ENCODE results near the gene KATNIP. TPM values are rescaled to one million over a fixed set of nuclear protein-coding genes. Genes with fewer than 3 reads are reported as not detected.
"Not testable (repeated sequence)": the region's sequence is repeated elsewhere in the genome, so short reads cannot be mapped to it uniquely, and the experiment has no call there.

Gene KATNIP
- total RNA-seq, 1 donor from 2014 or later = 27.5 TPM

DNA sequence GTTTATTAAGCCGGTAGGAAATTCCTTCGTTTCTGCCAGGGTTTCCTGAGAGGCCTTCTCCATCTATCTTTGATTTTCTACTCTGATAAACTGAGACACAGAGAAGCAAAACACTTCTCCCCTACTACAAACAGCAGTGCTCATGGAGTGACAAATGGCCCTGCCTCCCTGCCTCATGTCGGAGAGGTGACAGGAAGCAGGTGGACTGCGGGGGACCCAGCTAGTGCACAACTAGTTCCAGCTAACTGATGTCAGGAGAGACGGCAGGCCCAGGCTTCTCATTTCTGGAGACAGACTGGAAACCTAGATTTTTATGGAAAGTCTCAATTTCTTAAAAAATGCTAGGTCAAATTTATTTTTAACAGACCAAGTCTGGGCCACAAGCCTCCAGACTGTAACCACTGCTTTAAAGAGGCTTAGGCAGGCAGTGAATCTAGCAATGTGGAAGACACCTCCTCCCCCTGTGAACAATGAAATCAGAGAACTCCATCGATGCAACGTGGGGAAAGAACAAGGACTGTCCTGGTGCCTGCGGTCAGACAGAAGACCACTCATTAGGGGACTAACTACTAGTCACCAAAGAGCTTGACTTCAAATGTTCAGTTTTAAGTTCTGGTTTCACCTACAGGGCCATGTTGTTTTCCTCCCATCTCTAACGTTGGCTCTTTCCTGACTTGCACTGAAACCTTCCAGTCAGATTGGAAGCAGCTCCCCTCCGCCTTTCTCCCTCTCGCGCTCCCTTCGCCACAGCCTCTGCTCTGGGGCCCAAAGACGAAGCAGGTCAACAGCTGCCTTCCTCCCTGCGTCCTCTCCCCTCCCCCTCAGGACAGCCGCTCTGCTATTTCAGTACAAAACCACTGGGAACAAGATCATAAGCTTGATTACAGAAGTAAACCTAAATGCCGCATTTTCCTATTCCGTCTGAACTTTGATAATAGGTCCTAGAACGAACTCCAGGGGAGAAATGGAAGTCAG lies 17.8 kb upstream of the KATNIP start:
- DNase-seq (ENCODE audit: extremely low read depth, low read depth, low spot score) = no peak

GRCh38 chr16:27534256-27534655 lies 15.7 kb upstream of the KATNIP start:
- DNase-seq (ENCODE audit: extremely low read depth, low read depth, low spot score) = no peak

- no peak for DNase-seq (ENCODE audit: extremely low read depth, low read depth, low spot score)
Measured at GRCh38 chr16:27538528-27538927, 11.4 kb upstream of the KATNIP start.

DNA sequence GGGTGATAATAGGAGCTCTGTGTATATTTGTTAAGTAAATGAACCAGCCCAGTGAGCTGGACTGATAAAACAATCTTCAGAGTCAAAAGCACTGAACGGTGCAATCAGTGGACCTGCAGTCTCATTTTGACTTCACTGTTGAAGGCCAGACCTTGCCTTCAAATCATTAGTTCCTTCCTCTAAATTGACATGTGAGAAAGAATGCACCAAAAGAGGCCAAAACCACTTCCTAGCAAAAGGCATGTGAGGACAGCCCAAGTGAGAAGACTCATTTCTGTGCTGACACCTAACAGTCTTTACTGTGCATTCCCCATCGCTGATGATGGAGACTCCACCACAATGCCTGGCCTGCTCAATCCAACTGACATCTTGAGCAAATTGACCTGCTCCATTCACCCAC lies 10.8 kb upstream of the KATNIP start:
- DNase-seq (ENCODE audit: extremely low read depth, low read depth, low spot score) = no peak

DNA sequence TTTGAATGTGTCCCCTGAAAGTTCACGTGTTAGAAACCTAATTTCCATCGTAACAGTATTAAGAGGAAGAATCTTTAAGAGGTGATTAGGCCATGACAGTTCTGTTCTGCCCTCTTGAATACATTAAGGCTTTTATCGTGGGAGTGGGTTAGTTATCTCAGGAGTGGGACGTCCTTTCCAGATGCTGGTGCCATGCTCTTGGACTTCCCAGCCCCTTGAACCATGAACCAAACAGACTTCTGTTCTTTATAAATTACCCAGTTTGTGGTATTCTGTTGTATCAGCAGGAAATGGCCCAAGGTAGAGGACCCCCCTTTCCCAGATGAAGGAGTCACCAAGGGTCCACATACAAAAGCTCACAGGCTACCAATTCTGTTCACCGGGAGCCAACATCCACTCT lies 10.3 kb upstream of the KATNIP start:
- no peak for DNase-seq (ENCODE audit: extremely low read depth, low read depth, low spot score)

GRCh38 chr16:27543801-27544200 lies 6.1 kb upstream of the KATNIP start:
- no peak for DNase-seq (ENCODE audit: extremely low read depth, low read depth, low spot score)

GRCh38 chr16:27544671-27545070 lies 5.3 kb upstream of the KATNIP start:
- no peak for DNase-seq (ENCODE audit: extremely low read depth, low read depth, low spot score)

DNA sequence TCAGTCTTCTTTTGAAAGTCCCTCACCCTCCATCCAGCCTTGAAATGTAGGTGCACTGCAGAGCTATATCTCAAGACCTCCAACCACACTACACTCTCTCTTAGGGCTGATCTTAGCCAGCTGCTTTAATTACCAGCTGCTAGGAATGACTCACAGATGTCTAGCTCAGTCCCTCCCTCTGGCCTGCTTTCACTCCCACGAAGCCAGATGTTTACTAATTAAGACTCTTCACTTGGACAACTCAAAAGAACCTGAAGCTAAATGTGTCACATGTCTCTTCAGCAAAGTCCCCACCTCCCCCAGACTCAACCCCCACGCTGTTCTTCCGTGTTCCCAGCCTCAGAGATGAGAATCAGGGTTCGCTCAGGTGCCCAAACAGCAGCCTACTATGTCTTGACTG lies 2.8 kb upstream of the KATNIP start:
- no peak for DNase-seq (ENCODE audit: extremely low read depth, low read depth, low spot score)

- no peak for DNase-seq (ENCODE audit: extremely low read depth, low read depth, low spot score)
Measured at GRCh38 chr16:27547851-27548250, 2.1 kb upstream of the KATNIP start.

- DNase-seq (ENCODE audit: extremely low read depth, low read depth, low spot score) = no peak
Measured at GRCh38 chr16:27549464-27549745, 539 bp upstream of the KATNIP start.

DNA sequence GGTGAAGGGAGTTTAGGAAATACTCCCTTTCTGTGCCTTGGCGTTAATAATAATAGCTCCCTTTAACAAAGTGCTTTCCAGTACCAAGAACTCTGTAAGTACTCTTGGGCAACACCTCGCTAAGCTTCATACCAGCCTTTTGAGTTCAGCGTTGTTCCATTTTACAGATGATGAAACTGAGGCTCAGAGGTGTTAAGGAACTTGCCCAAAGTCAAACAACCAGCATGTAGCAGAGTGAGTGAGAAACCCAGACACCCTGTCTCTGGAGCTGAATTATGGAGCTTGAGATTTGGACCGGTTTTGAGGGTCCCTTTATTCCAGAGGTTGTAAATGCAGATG lies 607 bp downstream of the KATNIP start:
- no peak for DNase-seq (ENCODE audit: extremely low read depth, low read depth, low spot score)

DNA sequence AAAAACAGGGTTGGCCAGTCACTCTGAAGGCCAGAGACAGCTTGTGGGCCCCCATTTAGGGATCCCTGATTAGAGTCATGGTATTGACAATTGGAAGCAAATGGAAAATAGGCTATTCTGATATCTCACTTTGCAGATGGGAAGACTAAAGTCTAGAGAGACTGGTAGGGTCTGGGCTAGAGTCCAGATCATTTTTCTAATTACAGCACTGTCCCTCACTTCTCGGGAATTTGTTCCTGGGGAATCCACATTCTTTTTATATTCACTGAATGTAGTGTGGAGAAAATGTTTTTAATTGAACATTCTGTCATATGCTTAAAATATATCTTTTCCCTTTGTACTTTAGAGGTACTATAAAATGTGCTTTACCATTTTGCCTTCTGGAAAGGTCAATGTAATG lies 1.1 kb downstream of the KATNIP start:
- no peak for DNase-seq (ENCODE audit: extremely low read depth, low read depth, low spot score)

DNA sequence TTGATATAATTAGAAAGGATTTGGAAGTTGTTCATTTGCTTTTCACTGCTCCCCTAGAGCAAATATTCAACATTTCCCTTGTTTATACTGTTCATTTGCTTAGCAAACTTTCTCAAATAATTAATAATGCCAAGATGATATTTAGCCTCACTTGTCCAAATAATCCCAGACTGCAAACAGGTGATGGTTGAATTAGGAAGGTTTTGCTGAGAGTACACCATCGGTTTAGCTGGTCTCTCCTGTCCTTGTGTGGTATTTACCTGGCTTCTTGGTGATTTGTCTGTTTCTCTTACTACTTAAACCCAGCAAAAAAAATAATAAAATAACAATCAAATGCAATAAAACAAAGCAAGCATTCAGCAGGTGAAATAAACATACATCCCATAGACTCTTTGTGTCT lies 6.5 kb downstream of the KATNIP start:
- no peak for DNase-seq (ENCODE audit: extremely low read depth, low read depth, low spot score)

DNA sequence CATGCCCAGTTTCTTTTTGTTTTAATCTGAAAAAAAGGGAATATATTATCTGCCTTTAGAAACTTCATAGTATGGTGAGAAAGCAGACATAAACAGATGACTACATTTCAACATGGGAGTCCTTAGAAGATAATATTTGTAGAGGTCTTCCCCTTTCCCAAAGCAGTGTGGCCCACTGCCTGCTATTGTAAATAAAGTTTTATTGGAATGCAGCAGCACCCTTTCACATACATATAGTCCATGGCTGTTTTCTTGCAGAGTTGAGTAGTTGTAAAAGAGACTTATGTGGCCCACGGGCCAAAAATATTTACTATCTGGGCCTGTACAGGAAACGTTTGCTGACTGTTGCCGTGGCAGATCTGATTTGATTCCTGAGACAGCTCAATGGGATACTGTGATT lies 8.5 kb downstream of the KATNIP start:
- no peak for DNase-seq (ENCODE audit: extremely low read depth, low read depth, low spot score)

GRCh38 chr16:27558932-27559331 lies 9.0 kb downstream of the KATNIP start:
- no peak for DNase-seq (ENCODE audit: extremely low read depth, low read depth, low spot score)

- no peak for DNase-seq (ENCODE audit: extremely low read depth, low read depth, low spot score)
Measured at GRCh38 chr16:27561216-27561615, 11.3 kb downstream of the KATNIP start.

DNA sequence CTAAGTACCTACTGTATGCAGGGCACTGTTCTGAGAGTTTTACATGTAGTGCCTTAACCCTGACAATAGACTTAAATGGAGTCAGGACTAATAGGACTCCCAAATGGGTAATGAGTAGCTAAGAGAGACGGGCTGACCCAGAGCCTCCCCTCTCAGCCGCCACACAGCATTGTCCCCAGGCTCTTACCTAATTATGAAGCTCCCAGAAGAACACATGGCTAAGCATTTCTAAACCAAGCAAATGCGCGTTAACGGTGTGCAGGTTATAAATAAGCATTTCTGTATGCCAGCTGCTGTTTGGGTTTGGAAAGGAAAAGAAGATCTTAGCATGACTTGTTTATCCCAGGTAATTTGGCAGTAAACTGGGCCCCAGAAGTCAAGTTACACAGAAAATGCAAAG lies 14.3 kb downstream of the KATNIP start:
- DNase-seq (ENCODE audit: extremely low read depth, low read depth, low spot score) = no peak

- DNase-seq (ENCODE audit: extremely low read depth, low read depth, low spot score) = no peak
Measured at GRCh38 chr16:27566417-27566816, 16.5 kb downstream of the KATNIP start.

- DNase-seq (ENCODE audit: extremely low read depth, low read depth, low spot score) = no peak
Measured at GRCh38 chr16:27568077-27568476, 18.1 kb downstream of the KATNIP start.

- not testable (repeated sequence) for DNase-seq (ENCODE audit: extremely low read depth, low read depth, low spot score)
Measured at GRCh38 chr16:27570986-27571385, 21.0 kb downstream of the KATNIP start.

DNA sequence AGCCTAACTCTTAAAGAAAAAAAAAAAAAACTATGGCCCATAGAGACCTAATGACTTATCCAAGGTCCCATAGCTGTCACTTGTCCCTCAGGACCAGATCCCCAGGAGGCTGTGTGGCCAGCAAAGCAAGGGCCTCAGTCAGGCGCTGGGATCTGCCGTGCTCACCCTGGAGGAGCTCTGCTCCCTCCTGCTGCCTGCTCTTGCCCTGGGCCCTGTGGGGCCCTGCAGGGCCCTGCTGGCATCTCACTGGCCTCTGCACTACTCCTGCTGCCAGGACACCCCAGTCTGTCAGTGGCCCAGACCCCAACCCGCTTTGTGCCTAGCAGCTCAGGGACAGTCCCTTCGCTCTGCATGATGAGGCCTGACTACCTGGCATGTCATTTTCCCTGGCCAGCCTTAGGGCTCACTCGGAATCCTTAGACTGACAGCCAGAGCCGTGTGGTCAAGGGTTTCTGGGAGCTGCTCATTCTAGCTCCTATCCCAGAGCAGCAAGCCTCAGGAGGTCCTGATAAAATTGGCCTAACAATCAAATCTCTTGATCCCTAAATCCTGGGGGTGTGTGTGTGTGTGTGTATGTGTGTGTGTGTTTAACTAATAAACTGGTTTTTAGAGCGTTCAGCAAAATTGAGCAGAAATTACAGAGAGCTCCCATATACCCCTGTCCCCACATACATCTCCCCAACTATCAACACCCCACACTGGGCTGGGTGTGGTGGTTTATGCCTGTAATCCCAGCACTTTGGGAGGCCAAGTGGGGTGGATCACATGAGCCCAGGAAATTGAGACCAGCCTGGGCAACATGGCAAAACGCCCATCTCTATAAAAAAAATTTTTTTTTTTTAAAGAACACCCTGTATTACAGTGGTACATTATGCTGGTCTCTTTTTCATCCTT lies 21.7 kb downstream of the KATNIP start:
- DNase-seq (ENCODE audit: extremely low read depth, low read depth, low spot score) = no peak

DNA sequence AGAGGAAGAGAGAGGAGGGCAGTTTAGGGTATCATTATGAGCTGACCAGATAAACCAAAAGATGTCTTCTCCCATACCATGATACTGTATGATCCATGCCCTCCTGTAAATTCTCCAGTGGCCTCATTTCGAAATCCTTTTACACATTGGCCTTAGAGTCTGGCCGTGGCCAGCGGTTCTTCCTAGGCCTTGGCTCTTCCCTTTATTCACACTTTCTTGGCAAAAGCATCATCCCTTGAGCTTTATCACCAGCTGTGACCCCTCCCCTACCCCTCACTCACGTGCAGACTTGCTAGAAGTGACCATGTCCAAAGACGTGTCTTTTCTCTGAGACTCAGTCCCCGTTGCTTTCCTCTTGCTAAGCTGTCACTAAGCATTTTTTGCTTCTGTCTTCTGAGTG lies 22.8 kb downstream of the KATNIP start:
- no peak for DNase-seq (ENCODE audit: extremely low read depth, low read depth, low spot score)

All from glomerular endothelial cell (primary cell).